SW 1271 (cell line): ENCODE data around the gene DAB2.

Experiments
- DNase-seq, 2 experiments: peaks; one replicate each; lab custom pipeline; 2025; lab: John Stamatoyannopoulos, UW

Gene DAB2

GRCh38 chr5:39424736-39425637 is at the start of gene DAB2:
Gene DAB2 (minus strand): TSS chr5:39424980. CDS start chr5:39394320, 30,660 bp downstream.
- DNase-seq = peak; percentile 78 to 83

- no peak for DNase-seq
These were observed 48.5 kb upstream of the DAB2 start for GRCh38 chr5:39473156-39473775.

GRCh38 chr5:39471836-39472508 is 47.2 kb upstream of the DAB2 start:
- DNase-seq = no peak

GRCh38 chr5:39470811-39471210 is 46.0 kb upstream of the DAB2 start:
- no peak for DNase-seq

DNA sequence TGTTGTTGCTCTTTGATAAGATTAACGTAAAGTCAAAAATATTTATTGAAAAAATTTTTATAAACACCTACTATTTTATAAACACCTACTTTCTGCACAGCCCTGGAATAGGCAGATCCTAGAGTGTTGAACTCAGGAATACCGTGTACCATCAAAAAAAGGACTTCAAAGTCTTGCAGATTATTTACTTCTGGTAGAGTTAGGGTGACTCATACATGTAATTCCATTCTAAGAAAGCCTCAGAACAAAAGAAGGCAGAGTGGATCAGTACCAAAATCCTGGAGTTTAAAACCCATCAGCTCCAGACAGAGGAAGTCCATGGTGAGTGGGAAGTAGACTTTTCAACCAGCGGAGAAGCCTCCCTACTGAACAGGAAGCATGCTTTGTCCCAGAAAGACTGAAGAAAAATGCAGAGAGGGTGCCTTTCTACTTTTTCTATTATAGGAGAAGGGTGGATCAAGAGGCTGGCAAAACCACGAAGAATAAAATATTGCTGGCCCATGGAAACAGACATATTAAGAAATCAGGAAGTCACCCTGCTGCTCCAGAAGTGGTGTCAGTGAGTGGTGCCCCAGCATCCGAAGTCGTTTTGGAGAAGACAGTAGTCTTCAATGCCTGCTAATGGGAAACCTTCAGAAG is 45.1 kb upstream of the DAB2 start:
- DNase-seq = no peak

GRCh38 chr5:39469176-39469575 is 44.4 kb upstream of the DAB2 start:
- no peak for DNase-seq

DNA sequence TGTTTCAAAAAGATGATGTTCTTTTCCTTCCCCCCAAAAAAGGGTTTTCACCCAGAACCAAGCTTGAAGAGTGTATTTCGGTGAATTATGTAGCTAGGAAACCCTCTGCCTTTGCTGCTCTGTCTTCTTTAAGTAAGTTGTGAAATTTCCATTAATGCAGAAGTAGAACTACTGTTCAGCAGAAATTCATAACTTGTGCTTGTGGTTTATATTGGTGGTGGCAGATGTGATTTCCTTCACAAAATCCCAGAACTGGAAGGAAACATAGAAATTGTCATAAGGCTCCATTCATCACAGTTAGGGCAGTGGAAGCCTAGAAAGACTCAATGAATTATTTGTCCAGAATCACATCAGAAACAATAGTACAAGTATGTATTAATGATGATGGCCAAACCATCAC is 42.1 kb upstream of the DAB2 start:
- no peak for DNase-seq

- DNase-seq = no peak
These were observed 41.1 kb upstream of the DAB2 start for GRCh38 chr5:39465843-39466242.

GRCh38 chr5:39465097-39465496 is 40.3 kb upstream of the DAB2 start:
- no peak for DNase-seq

DNA sequence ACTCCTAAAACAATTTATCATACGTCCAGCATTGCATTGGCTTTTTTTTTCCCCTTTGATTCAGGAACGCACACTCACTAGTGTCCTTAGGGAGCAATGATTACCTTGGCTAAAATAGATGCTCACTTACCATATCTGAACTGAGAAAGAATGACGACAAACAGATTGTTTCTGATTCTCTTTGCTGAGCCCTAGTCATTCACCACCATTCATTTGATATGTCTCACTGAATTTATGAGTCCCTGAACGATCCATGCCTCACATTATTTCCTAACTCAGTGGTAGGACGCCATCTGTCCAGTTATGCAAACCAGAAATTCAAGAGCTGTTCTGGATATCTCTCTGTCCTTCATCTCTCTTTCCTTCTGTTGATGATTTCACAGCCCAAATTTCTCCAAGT is 39.3 kb upstream of the DAB2 start:
- DNase-seq = no peak

DNA sequence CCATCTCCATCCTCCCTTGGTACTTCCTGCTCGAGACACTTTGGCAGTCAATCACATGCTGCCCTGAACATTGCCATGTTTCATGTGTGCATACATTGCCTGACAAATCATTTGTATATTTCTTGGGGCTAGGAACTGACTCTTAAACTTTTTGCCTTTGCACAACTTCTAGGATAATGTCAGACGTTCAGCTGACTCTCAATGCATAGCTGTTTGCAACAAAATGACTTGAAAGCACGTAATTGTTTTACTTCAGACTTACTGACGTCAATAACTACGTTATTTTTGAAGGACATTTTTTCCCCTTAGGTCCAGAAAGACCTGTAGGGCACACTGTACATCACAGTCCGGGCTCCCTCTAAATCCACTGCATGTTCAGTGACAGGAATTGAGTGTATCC is 37.4 kb upstream of the DAB2 start:
- DNase-seq = no peak

DNA sequence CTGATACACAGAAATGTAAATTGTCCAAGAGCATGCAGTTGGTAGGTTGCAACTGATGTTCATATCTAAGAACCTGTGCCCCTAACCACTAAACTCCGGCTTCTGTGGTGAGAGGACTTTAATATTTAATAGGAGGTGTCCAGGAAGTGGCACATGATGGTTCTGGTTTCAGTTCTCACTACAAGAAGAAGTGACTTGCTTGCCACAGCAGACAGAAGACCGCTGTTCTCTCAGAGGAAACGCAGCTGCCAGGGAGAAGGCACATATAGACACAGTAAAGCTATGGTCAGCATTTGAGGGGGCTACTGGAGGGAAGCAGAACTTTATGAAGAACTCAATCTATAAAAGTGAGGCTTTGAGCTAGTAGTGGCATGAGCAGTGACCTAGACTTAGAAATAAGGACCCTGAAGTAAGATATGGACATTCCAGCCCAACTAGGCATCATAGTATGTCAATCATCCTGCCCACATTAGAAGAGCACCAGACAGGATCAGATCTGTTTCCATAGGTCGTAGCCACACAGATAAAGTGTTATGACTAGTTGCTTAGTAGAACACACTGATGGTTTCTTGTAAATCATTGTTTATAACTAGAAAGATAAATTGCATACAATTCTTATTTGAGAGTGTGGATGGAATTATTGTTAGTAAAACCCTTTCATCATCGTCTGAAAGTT is 36.4 kb upstream of the DAB2 start:
- no peak for DNase-seq

- DNase-seq = no peak
These were observed 35.1 kb upstream of the DAB2 start for GRCh38 chr5:39459907-39460306.

DNA sequence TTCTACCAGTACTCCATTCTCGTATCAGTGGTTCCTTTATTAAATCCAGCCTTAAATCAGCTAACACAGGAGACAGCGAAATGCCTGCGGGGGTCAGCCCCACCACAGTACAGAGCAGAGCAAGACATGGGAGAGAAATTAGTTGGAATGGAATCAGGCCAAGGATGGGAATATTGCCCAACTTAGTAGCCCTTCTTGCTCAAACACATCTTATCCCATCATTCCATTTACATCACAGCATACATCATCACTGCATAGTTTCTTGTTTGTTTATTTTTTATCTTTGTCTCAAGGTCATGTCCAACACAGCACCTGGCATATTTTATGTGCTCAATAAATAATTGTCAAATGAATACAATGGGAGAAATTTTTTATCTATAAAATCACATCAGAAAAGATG is 34.3 kb upstream of the DAB2 start:
- no peak for DNase-seq

DNA sequence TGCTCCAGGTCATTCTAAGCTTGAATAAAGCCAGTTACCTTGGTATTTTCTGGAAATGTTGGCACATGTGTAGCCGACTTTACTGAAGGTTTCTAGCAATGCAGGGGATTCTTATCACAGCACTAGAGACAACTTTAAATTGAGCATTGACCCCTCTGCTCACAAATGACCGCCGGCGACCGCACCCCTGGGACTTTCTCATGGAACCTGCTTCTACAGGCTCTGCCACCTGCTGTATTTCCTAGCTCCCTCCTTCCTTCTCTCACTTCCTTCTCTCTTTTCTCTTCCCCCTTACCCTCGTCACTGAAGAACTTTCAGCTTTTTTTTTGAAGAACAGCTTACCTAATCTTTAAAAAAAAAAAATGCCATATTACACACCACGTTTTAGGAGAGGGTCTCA is 30.9 kb upstream of the DAB2 start:
- no peak for DNase-seq

DNA sequence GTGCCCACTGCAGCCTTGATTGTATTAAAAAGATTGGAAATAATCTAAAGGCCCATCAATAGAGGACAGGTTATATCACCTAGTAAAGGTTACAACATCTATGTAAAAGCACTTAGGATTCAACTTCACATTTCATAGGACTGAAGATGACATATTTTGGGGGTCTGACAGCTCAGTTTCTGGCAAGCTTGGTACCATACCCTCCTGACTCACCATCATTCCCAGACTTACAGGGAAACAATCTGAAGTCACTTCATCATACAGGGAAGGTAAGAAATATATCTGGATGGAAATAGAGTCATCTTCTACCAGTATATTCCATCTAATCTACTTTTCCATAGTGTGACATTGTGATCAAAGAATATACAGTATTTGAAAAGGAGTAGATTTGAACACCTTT is 28.8 kb upstream of the DAB2 start:
- no peak for DNase-seq

DNA sequence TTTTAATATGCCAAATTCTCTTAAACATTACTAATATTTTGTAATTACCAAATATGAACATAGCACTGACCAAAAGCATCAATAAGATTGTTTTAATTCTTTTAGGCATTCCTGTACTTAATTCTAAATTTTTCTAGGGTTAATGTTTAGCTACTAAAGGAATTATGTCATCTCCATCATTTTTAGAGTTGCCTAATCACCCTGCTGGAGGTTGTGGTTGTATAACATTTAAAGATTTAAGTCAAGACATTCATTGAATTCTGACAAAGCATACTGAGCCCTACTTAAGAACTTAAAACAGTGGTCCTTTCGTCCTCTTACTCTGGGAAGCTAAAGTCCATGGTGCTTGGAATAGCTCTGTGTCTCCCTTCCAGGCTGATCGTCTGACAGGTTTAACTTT is 28.1 kb upstream of the DAB2 start:
- DNase-seq = no peak

- no peak for DNase-seq
These were observed 26.6 kb upstream of the DAB2 start for GRCh38 chr5:39451276-39451941.

DNA sequence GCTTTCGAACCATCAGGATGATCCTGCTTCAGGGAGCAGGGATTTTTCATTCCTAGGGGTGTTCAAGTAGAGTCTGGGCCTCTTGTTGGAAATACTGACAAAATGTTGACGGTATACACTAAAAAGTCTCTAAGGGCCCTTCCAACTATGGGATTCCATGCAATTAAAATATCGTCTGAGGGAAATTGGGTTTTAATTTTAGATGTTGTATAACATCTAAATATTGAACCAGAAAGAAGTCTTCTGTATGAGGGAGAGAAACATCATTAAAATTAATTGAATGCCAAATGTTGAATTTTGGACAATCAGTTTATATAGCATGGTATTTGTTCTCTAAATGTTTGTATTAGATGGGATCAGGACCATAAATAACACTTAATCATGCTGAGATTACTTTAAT is 25.7 kb upstream of the DAB2 start:
- no peak for DNase-seq

- DNase-seq = no peak
These were observed 24.8 kb upstream of the DAB2 start for GRCh38 chr5:39449591-39449990.

- no peak for DNase-seq
These were observed 23.8 kb upstream of the DAB2 start for GRCh38 chr5:39448506-39449128.
